ENCODE results near the gene ARHGAP22. TPM values are rescaled to one million over a fixed set of nuclear protein-coding genes. Genes with fewer than 3 reads are reported as not detected.

The ARHGAP22 gene
- total RNA-seq, 1 experiment from 2014 or later = 13.5 TPM

- ChIA-PET POLR2A (no interaction called here), CTCF (no interaction called here)
- H3K9me3 Mint-ChIP-seq (ENCODE audit: unreplicated experiment) = no peaks in the 10 kb centered on the region
- intact Hi-C loops (cut with micrococcal nuclease; ENCODE audit: unreplicated experiment) = no loop called here
- Histone ChIP-seq H3K4me3 (ENCODE audit: low read depth, low read length) (no peak overlapping the region), H3K36me3 (ENCODE audit: control insufficient read depth, insufficient read depth, low read length) (peaks cover 1% of the 10 kb centered on the region; the same call in 1 of the 2 replicates), H3K27me3 (replicated peaks; ENCODE audit: control insufficient read depth, insufficient read depth, low read length) (no peaks in the 10 kb centered on the region), H3K9me3 (no peaks in the 10 kb centered on the region), H3K4me1 (peaks cover 29% of the 10 kb centered on the region)
- H3K27ac Mint-ChIP-seq (ENCODE audit: unreplicated experiment) = no peak overlapping the region
- DNase-seq = no peak
- BruUV-seq (replicated peaks) = no TSS peak
- no peaks in the 10 kb centered on the region for H3K27me3 Mint-ChIP-seq (ENCODE audit: insufficient read depth, unreplicated experiment)
- no peak for TF ChIP-seq CTCF (IDR thresholded peaks at IDR 0.05; ENCODE audit: insufficient read depth in 1 of 2, low read depth in 1 of 2, low read length in 1 of 2, severe bottlenecking in 1 of 2, unreplicated experiment in 1 of 2)
- H3K36me3 Mint-ChIP-seq (ENCODE audit: insufficient read depth, unreplicated experiment) = peaks cover 7% of the 10 kb centered on the region
- peaks cover 35% of the 10 kb centered on the region for H3K4me1 Mint-ChIP-seq (ENCODE audit: low read depth, unreplicated experiment)
- no peak overlapping the region for H3K4me3 Mint-ChIP-seq (ENCODE audit: unreplicated experiment)
These were observed 155.2 kb downstream of the ARHGAP22 start for GRCh38 chr10:48449501-48450232.

GRCh38 chr10:48448796-48449195 lies 156.1 kb downstream of the ARHGAP22 start:
- H3K36me3 ChIP-seq (ENCODE audit: control insufficient read depth, insufficient read depth, low read length) = peaks cover 1% of the 10 kb centered on the region; the same call in 1 of the 2 replicates
- Mint-ChIP-seq H3K9me3 (ENCODE audit: unreplicated experiment) (no peaks in the 10 kb centered on the region), H3K27me3 (ENCODE audit: insufficient read depth, unreplicated experiment) (no peaks in the 10 kb centered on the region), H3K4me1 (ENCODE audit: low read depth, unreplicated experiment) (peaks cover 28% of the 10 kb centered on the region), H3K36me3 (ENCODE audit: insufficient read depth, unreplicated experiment) (peaks cover 7% of the 10 kb centered on the region), H3K4me3 (ENCODE audit: unreplicated experiment) (no peak overlapping the region), H3K27ac (ENCODE audit: unreplicated experiment) (peak overlapping the region; percentile 30)
- no peak for TF ChIP-seq CTCF (IDR thresholded peaks at IDR 0.05; ENCODE audit: insufficient read depth in 1 of 2, low read depth in 1 of 2, low read length in 1 of 2, severe bottlenecking in 1 of 2, unreplicated experiment in 1 of 2)
- ChIA-PET POLR2A (no interaction called here), CTCF (no interaction called here)
- no TSS peak for BruUV-seq (replicated peaks)
- H3K9me3 ChIP-seq = no peaks in the 10 kb centered on the region
- H3K4me3 ChIP-seq (ENCODE audit: low read depth, low read length) = no peak overlapping the region
- H3K4me1 ChIP-seq = peaks cover 20% of the 10 kb centered on the region
- DNase-seq = no peak
- H3K27me3 ChIP-seq (replicated peaks; ENCODE audit: control insufficient read depth, insufficient read depth, low read length) = no peaks in the 10 kb centered on the region
- intact Hi-C loops (cut with micrococcal nuclease; ENCODE audit: unreplicated experiment) = no loop called here

GRCh38 chr10:48447356-48448215 lies 157.3 kb downstream of the ARHGAP22 start:
- CTCF ChIA-PET = no interaction called here
- no peaks in the 10 kb centered on the region for H3K9me3 Mint-ChIP-seq (ENCODE audit: unreplicated experiment)
- peak overlapping the region; percentile 30 for H3K27ac Mint-ChIP-seq (ENCODE audit: unreplicated experiment)
- Histone ChIP-seq H3K9me3 (no peaks in the 10 kb centered on the region), H3K4me3 (ENCODE audit: low read depth, low read length) (no peak overlapping the region), H3K4me1 (peaks cover 8% of the 10 kb centered on the region), H3K36me3 (ENCODE audit: control insufficient read depth, insufficient read depth, low read length) (peaks cover 1% of the 10 kb centered on the region; the same call in 1 of the 2 replicates), H3K27me3 (replicated peaks; ENCODE audit: control insufficient read depth, insufficient read depth, low read length) (no peaks in the 10 kb centered on the region)
- no peak overlapping the region for H3K4me3 Mint-ChIP-seq (ENCODE audit: unreplicated experiment)
- H3K27me3 Mint-ChIP-seq (ENCODE audit: insufficient read depth, unreplicated experiment) = no peaks in the 10 kb centered on the region
- intact Hi-C loops (cut with micrococcal nuclease; ENCODE audit: unreplicated experiment) = no loop called here
- no TSS peak for BruUV-seq (replicated peaks)
- no peak for DNase-seq
- no peak for TF ChIP-seq CTCF (IDR thresholded peaks at IDR 0.05; ENCODE audit: insufficient read depth in 1 of 2, low read depth in 1 of 2, low read length in 1 of 2, severe bottlenecking in 1 of 2, unreplicated experiment in 1 of 2)
- POLR2A ChIA-PET = no interaction called here
- peaks cover 16% of the 10 kb centered on the region for H3K4me1 Mint-ChIP-seq (ENCODE audit: low read depth, unreplicated experiment)
- peaks cover 12% of the 10 kb centered on the region for H3K36me3 Mint-ChIP-seq (ENCODE audit: insufficient read depth, unreplicated experiment)

Measured in Caco-2 (cell line).